ENCODE measurements around the gene ST3GAL5. TPM values are rescaled to one million over a fixed set of nuclear protein-coding genes. Genes with fewer than 3 reads are reported as not detected.

The ST3GAL5 gene
- total RNA-seq, 1 donor = 19.4 TPM

DNA sequence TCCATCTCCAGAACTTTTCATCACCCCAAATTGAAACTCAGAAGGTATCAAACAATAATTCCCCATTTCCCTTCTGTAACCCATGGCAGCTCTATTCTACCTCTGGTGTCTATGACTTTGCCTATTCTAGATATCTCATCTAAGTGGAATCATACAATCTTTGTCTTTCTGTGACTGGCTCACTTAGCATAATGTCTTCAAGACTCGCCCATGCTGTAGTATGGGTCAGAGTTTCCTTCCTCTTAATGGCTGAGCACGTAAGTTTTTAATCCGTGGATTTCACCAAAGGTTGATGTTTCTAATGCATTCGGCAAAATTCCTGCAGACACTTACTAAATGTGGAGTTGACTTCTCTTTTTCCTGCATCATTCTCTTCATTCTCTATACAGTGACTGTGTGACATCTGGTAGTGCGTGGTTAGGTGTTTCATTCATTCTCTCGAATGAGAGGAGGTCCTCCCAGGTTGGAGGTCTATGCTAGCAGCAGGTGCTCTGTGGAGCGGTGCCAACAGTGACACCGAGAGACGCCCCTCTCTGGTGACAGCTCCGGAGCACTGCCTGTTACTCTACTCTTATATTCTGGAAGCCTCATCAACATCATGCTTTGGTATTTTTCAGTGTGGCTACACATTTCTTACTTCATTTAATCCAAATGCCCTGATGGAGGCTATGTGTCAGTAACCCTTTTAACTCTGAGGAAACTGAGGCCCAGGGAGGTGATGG lies 84.9 kb downstream of the ST3GAL5 start:
- H3K4me3 ChIP-seq (ENCODE audit: low read depth, low read length) = no peak overlapping the region
- DNase-seq (ENCODE audit: low read depth) = no peak
- TF ChIP-seq, protein P1, sequence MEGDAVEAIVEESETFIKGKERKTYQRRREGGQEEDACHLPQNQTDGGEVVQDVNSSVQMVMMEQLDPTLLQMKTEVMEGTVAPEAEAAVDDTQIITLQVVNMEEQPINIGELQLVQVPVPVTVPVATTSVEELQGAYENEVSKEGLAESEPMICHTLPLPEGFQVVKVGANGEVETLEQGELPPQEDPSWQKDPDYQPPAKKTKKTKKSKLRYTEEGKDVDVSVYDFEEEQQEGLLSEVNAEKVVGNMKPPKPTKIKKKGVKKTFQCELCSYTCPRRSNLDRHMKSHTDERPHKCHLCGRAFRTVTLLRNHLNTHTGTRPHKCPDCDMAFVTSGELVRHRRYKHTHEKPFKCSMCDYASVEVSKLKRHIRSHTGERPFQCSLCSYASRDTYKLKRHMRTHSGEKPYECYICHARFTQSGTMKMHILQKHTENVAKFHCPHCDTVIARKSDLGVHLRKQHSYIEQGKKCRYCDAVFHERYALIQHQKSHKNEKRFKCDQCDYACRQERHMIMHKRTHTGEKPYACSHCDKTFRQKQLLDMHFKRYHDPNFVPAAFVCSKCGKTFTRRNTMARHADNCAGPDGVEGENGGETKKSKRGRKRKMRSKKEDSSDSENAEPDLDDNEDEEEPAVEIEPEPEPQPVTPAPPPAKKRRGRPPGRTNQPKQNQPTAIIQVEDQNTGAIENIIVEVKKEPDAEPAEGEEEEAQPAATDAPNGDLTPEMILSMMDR (IDR thresholded peaks at IDR 0.05; ENCODE audit: insufficient read depth, low read length) = no peak

DNA sequence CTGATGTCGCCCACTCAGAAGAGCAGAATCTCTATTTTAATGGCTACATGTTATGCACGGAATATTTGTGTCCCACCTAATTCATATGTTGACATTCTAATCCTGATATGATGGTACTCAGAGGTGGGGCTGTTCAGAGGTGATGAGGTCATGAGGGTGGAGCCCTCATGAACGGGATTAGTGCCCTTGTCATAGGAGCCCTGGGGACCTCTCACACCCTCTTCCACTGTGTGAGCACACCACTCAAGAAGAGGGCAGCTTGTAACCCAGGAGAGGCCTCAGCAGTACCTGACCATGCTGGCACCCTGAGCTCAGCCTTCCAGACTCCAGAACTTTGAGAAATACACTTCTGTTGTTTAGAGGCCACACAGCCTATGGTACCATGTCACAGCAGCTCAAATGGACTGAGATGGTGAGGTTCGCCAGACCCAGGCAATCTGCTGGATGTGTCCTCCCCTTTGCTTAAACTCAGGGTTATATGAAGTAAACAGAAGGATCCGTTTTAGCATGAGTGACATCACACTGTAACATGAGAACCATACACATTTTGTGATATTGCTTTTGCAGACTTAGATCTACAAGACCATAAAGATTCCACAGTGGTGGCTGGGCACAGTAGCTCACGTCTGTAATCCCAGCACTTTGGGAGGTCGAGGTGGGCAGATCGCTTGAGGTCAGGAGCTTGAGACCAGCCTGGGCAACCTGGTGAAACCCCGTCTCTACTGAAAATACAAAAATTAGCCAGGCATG lies 86.3 kb downstream of the ST3GAL5 start:
- no peak overlapping the region for H3K4me3 ChIP-seq (ENCODE audit: low read depth, low read length)
- TF ChIP-seq, protein P1 (IDR thresholded peaks at IDR 0.05; ENCODE audit: insufficient read depth, low read length) = no peak
- no peak for DNase-seq (ENCODE audit: low read depth)

DNA sequence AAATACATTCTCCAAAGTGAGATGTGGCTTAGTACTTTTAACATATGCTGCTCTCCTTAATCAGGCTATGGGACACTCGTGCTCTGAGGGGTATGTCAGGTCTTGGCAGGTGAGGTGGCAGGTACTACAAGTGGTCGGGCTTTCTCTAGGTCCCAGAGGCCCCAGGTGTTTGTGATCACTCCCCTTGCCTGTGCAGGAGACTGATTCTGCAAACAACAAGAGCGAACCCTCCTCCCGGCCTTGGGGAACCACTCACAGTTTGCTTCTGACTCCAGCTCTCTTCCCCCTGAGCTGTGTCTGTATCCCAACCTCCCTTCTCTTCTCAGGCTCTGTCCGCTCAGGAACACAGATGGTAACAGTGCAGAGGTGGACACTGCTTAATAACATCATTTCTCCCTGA lies 86.9 kb downstream of the ST3GAL5 start:
- DNase-seq (ENCODE audit: low read depth) = no peak
- no peak overlapping the region for H3K4me3 ChIP-seq (ENCODE audit: low read depth, low read length)
- TF ChIP-seq, protein P1 (IDR thresholded peaks at IDR 0.05; ENCODE audit: insufficient read depth, low read length) = no peak

DNA sequence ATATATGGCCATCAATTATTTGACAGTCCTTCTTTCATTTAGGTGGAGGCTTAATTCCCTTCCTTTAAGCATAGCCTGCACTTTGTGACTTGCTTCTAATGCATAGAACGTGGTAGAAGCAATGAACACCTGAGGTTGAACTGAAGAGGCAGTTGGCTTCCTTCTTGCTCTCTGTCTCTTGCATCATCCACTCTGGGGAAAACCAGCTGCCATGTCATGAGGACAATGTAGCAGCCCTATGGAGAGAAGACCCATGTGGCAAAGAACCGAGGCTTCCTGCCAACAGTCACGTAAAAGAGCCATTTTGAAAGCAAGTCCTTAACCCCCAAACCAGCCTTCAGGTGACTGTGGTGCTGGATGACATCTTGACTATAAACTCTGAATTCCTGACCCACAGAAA lies 88.2 kb downstream of the ST3GAL5 start:
- TF ChIP-seq, protein P1 (IDR thresholded peaks at IDR 0.05; ENCODE audit: insufficient read depth, low read length) = no peak
- no peak for DNase-seq (ENCODE audit: low read depth)
- no peak overlapping the region for H3K4me3 ChIP-seq (ENCODE audit: low read depth, low read length)

DNA sequence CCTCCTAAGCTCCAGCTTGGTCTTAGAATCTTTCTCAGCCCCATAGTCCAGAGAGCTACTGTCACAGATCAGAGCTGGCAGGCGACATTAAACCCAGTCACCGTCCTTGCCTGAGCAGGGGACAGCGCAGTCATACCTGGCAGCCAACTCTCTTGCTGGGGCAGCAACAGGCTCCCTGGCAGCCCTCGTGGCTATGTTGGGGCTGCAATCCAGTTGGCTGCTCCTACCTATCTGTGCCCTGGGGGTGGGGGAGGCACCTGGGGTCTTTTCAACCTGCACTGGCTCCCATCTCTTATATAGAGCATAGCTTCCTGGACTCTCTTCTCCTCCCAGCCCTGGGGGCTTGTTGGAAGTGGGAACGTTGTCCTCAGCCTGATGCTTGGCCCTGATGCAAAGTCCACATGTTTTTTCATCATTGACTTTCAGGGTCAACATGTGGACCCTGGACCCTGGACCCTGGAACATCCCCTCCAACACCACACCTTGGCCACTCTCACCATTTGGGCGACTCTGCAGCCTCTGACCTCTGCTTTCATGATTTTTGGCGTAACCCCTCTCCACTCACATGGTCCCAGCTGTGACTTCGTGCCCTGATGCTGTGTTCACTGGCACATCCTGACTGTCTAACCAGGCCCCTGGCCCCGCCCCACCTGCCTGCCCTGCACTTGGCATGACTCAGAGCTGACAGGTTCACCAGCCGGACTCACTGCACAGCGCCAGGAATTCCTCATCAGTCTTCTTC lies 89.4 kb downstream of the ST3GAL5 start:
- TF ChIP-seq, protein P1 (IDR thresholded peaks at IDR 0.05; ENCODE audit: insufficient read depth, low read length) = no peak
- no peak overlapping the region for H3K4me3 ChIP-seq (ENCODE audit: low read depth, low read length)
- no peak for DNase-seq (ENCODE audit: low read depth)

DNA sequence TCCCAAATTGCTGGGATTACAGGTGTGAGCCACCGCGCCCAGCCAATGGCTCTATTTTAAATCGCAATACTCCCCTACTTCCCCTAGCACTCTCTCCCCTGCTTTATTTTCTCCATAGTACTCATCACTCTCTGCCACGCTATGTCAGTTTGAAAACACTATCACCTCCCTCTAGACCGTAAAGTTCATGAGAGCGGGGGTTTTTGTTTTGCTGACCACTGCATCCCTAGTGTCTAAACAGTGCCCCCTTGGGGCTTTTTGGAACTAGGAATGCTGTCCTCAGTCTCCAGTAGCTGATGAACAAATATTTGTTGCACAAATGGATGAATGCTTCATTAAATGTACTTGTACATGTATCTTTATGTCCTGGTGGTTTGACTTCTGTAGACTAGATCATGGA lies 90.9 kb downstream of the ST3GAL5 start:
- H3K4me3 ChIP-seq (ENCODE audit: low read depth, low read length) = no peak overlapping the region
- DNase-seq (ENCODE audit: low read depth) = peak; percentile 53
- TF ChIP-seq, protein P1 (IDR thresholded peaks at IDR 0.05; ENCODE audit: insufficient read depth, low read length) = peak; percentile 53
